ENCODE data around the gene PDE4B. TPM values are rescaled to one million over a fixed set of nuclear protein-coding genes. Genes with fewer than 3 reads are reported as not detected.

Gene PDE4B
- total RNA-seq, 1 experiment from 2014 or later = 3.3 TPM

GRCh38 chr1:65832296-65832695 lies 39.6 kb downstream of the PDE4B start:
- Mint-ChIP-seq H3K27ac (ENCODE audit: low read depth, unreplicated experiment) (no peak overlapping the region), H3K9me3 (ENCODE audit: unreplicated experiment) (no peaks in the 10 kb centered on the region), H3K36me3 (ENCODE audit: insufficient read depth, unreplicated experiment) (no peaks in the 10 kb centered on the region), H3K27me3 (ENCODE audit: insufficient read depth, unreplicated experiment) (peaks cover 55% of the 10 kb centered on the region), H3K4me1 (ENCODE audit: insufficient read depth, unreplicated experiment) (no peaks in the 10 kb centered on the region), H3K4me3 (ENCODE audit: unreplicated experiment) (no peak overlapping the region)
- CTCF ChIA-PET = interaction anchor here (0.6 kb wide), 1 partner anchor 15 kb away, joined by 3 read pairs; no protein-coding TSS in a partner anchor
- no peak for DNase-seq (ENCODE audit: unreplicated experiment)
- POLR2A ChIA-PET = no interaction called here
- BruUV-seq (replicated peaks) = no TSS peak
- intact Hi-C loops (cut with micrococcal nuclease) = no loop called here
- TF ChIP-seq, protein P1, sequence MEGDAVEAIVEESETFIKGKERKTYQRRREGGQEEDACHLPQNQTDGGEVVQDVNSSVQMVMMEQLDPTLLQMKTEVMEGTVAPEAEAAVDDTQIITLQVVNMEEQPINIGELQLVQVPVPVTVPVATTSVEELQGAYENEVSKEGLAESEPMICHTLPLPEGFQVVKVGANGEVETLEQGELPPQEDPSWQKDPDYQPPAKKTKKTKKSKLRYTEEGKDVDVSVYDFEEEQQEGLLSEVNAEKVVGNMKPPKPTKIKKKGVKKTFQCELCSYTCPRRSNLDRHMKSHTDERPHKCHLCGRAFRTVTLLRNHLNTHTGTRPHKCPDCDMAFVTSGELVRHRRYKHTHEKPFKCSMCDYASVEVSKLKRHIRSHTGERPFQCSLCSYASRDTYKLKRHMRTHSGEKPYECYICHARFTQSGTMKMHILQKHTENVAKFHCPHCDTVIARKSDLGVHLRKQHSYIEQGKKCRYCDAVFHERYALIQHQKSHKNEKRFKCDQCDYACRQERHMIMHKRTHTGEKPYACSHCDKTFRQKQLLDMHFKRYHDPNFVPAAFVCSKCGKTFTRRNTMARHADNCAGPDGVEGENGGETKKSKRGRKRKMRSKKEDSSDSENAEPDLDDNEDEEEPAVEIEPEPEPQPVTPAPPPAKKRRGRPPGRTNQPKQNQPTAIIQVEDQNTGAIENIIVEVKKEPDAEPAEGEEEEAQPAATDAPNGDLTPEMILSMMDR (IDR thresholded peaks at IDR 0.05; ENCODE audit: unreplicated experiment) = no peak

DNA sequence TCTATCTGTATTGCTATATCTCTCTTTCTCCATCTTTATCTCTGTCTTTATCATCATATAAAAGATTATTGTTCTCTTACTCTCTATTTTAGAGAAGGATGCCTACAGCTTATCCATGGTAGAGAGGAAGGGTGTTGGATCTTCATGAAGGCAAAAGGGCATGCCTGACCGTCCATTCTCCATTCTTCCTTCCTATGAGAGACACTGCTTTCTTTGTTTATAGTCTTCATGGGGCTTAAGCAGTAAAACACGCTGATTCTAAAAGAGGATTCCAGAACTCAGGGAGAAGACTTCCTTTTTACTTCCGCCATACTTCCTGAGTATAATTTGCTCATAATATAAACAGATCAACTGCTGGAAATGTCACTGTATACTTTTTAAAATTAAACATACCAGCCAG lies 44.0 kb downstream of the PDE4B start:
- Mint-ChIP-seq H3K27ac (ENCODE audit: low read depth, unreplicated experiment) (no peak overlapping the region), H3K4me1 (ENCODE audit: insufficient read depth, unreplicated experiment) (no peaks in the 10 kb centered on the region), H3K9me3 (ENCODE audit: unreplicated experiment) (no peaks in the 10 kb centered on the region), H3K36me3 (ENCODE audit: insufficient read depth, unreplicated experiment) (no peaks in the 10 kb centered on the region), H3K27me3 (ENCODE audit: insufficient read depth, unreplicated experiment) (peaks cover 11% of the 10 kb centered on the region), H3K4me3 (ENCODE audit: unreplicated experiment) (no peak overlapping the region)
- TF ChIP-seq, protein P1 (IDR thresholded peaks at IDR 0.05; ENCODE audit: unreplicated experiment) = no peak
- POLR2A ChIA-PET = no interaction called here
- BruUV-seq (replicated peaks) = no TSS peak
- no peak for DNase-seq (ENCODE audit: unreplicated experiment)
- intact Hi-C loops (cut with micrococcal nuclease) = no loop called here
- CTCF ChIA-PET = no interaction called here

DNA sequence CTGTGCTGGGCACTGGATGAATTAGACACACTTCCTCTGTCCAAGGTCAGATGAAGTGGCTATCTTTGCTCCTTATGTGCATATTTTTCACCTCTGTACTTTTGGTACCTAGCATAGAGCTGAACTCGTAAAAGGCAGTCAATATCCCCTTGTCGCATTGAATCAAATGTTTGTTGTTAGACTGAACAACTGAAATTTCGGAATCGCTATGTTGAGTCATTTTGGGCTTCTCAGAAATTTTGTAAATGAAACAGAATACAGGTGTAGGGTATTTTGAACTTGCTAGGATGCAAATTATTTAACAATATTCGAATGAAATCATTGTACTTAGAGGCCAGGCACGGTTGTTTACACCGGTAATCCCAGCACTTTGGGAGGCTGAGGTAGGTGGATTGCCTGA lies 48.0 kb downstream of the PDE4B start:
- Mint-ChIP-seq H3K27me3 (ENCODE audit: insufficient read depth, unreplicated experiment) (peaks cover 11% of the 10 kb centered on the region), H3K4me3 (ENCODE audit: unreplicated experiment) (no peak overlapping the region), H3K9me3 (ENCODE audit: unreplicated experiment) (no peaks in the 10 kb centered on the region), H3K4me1 (ENCODE audit: insufficient read depth, unreplicated experiment) (no peaks in the 10 kb centered on the region), H3K36me3 (ENCODE audit: insufficient read depth, unreplicated experiment) (no peaks in the 10 kb centered on the region), H3K27ac (ENCODE audit: low read depth, unreplicated experiment) (no peak overlapping the region)
- BruUV-seq (replicated peaks) = no TSS peak
- TF ChIP-seq, protein P1 (IDR thresholded peaks at IDR 0.05; ENCODE audit: unreplicated experiment) = no peak
- no peak for DNase-seq (ENCODE audit: unreplicated experiment)
- ChIA-PET POLR2A (no interaction called here), CTCF (no interaction called here)
- intact Hi-C loops (cut with micrococcal nuclease) = no loop called here

GRCh38 chr1:65844296-65844695 lies 51.6 kb downstream of the PDE4B start:
- POLR2A ChIA-PET = no interaction called here
- Mint-ChIP-seq H3K36me3 (ENCODE audit: insufficient read depth, unreplicated experiment) (no peaks in the 10 kb centered on the region), H3K27me3 (ENCODE audit: insufficient read depth, unreplicated experiment) (peaks cover 11% of the 10 kb centered on the region), H3K4me1 (ENCODE audit: insufficient read depth, unreplicated experiment) (no peaks in the 10 kb centered on the region), H3K4me3 (ENCODE audit: unreplicated experiment) (no peak overlapping the region), H3K27ac (ENCODE audit: low read depth, unreplicated experiment) (no peak overlapping the region), H3K9me3 (ENCODE audit: unreplicated experiment) (no peaks in the 10 kb centered on the region)
- CTCF ChIA-PET = interaction anchor here (0.9 kb wide), 1 partner anchor 22 kb away, joined by 3 read pairs; no protein-coding TSS in a partner anchor
- DNase-seq (ENCODE audit: unreplicated experiment) = no peak
- TF ChIP-seq, protein P1 (IDR thresholded peaks at IDR 0.05; ENCODE audit: unreplicated experiment) = no peak
- intact Hi-C loops (cut with micrococcal nuclease) = no loop called here
- no TSS peak for BruUV-seq (replicated peaks)

Measured in MCF 10A (cell line).